Measurements from ENCODE around the gene MYO9A.

The MYO9A gene

DNA sequence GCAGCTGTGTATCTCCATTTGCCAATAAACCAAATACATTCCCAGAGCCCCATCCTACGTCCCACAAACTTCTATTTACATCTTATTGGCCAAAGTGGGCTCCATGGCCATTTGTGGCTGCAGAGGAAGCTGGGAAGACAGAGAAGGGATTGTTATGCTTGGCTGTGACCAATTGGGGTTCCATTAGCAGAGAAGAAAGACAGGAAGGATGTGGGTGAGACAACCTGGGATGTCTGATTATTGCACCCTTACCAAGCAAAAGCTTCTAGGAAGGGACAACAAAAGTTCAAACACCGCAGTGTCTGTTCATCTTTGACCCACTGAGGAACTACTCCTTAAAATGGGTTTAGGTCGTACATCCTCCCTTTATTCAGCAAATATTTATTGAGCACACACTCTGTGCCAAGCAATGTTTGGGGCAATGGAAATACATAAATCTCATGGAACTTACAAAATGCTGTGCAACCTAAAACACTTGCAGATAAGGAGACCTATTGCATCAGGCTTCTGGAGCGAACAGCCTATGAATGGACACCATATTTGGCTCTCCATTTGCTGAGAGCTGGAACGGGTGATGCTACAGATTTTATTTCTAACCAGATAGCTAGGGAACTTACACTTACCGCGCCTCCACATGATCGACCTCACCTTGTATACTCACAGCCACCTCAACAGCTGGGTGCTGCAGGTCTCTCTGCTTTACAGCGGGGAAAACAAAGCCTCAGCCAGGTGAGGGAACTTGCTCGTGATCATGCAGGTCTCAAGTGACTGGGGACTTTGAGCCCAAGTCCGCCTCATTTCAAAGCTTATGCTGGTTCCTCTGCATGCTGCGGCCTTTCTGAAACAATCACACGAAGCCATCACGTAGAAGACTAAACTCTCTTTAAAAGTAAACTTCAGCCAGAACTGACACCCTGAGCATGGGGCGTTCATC lies 329.0 kb downstream of the MYO9A start:
- no peak overlapping the region for H3K9ac ChIP-seq (ENCODE audit: low read depth, low read length)
- no peak for TF ChIP-seq EZH2 (IDR thresholded peaks at IDR 0.05; ENCODE audit: borderline replicate concordance, low read depth, low read length, severe bottlenecking)
- TF ChIP-seq, protein P1, sequence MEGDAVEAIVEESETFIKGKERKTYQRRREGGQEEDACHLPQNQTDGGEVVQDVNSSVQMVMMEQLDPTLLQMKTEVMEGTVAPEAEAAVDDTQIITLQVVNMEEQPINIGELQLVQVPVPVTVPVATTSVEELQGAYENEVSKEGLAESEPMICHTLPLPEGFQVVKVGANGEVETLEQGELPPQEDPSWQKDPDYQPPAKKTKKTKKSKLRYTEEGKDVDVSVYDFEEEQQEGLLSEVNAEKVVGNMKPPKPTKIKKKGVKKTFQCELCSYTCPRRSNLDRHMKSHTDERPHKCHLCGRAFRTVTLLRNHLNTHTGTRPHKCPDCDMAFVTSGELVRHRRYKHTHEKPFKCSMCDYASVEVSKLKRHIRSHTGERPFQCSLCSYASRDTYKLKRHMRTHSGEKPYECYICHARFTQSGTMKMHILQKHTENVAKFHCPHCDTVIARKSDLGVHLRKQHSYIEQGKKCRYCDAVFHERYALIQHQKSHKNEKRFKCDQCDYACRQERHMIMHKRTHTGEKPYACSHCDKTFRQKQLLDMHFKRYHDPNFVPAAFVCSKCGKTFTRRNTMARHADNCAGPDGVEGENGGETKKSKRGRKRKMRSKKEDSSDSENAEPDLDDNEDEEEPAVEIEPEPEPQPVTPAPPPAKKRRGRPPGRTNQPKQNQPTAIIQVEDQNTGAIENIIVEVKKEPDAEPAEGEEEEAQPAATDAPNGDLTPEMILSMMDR (IDR thresholded peaks at IDR 0.05; ENCODE audit: borderline replicate concordance, extremely low read depth, low read length, poor library complexity, severe bottlenecking): no peak
- no peak overlapping the region for H3K4me3 ChIP-seq (ENCODE audit: low read depth in 1 of 2, low read length in 2 of 2)
- no peak overlapping the region for H2AFZ ChIP-seq (ENCODE audit: low read depth, low read length)
- H3K36me3 ChIP-seq (ENCODE audit: insufficient read depth, low read length): no peaks in the 10 kb centered on the region
- H3K4me1 ChIP-seq (ENCODE audit: insufficient read depth, low read length): no peaks in the 10 kb centered on the region
- no peak overlapping the region for H3K4me2 ChIP-seq (ENCODE audit: insufficient read depth, low read length)
- H3K27me3 ChIP-seq (ENCODE audit: insufficient read depth, low read length, poor library complexity): no peaks in the 10 kb centered on the region
- H4K20me1 ChIP-seq (ENCODE audit: insufficient read depth, low read length): no peaks in the 10 kb centered on the region
- H3K27ac ChIP-seq (ENCODE audit: low read length): no peak overlapping the region
- no peaks in the 10 kb centered on the region for H3K9me3 ChIP-seq (ENCODE audit: insufficient read depth, low read length, severe bottlenecking)
- no peaks in the 10 kb centered on the region for H3K79me2 ChIP-seq (ENCODE audit: insufficient read depth, low read length)
- DNase-seq (no peak), ATAC-seq (ENCODE audit: insufficient read depth, low read depth) (no peak)

DNA sequence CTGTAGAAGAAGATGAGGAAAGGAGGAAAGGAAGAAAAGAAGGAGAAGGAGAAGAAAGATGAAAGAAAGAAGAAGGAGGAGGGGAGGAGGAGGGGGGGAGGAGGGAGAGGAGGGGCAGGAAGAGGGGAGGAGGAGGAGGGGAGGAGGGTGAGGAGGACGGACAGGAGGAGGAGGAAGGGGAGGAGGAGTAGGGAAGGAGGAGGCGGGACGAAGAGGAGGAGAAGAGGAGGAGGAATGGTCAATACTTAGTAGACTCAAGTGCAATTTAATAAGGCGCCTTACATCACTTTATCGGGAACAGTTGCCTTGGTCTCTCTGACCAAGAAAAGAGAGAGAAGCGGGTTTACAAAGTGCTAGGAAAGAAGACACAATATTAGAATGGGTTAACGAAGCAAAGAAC lies 331.3 kb downstream of the MYO9A start:
- Histone ChIP-seq H3K9me3 (ENCODE audit: insufficient read depth, low read length, severe bottlenecking) (no peaks in the 10 kb centered on the region), H4K20me1 (ENCODE audit: insufficient read depth, low read length) (no peaks in the 10 kb centered on the region), H3K79me2 (ENCODE audit: insufficient read depth, low read length) (no peaks in the 10 kb centered on the region), H2AFZ (ENCODE audit: low read depth, low read length) (no peak overlapping the region), H3K4me1 (ENCODE audit: insufficient read depth, low read length) (no peaks in the 10 kb centered on the region), H3K4me3 (ENCODE audit: low read depth in 1 of 2, low read length in 2 of 2) (no peak overlapping the region), H3K27ac (ENCODE audit: low read length) (no peak overlapping the region), H3K27me3 (ENCODE audit: insufficient read depth, low read length, poor library complexity) (no peaks in the 10 kb centered on the region), H3K36me3 (ENCODE audit: insufficient read depth, low read length) (no peaks in the 10 kb centered on the region), H3K9ac (ENCODE audit: low read depth, low read length) (no peak overlapping the region), H3K4me2 (ENCODE audit: insufficient read depth, low read length) (no peak overlapping the region)
- DNase-seq: no peak
- TF ChIP-seq, protein P1 (IDR thresholded peaks at IDR 0.05; ENCODE audit: borderline replicate concordance, extremely low read depth, low read length, poor library complexity, severe bottlenecking): no peak
- TF ChIP-seq EZH2 (IDR thresholded peaks at IDR 0.05; ENCODE audit: borderline replicate concordance, low read depth, low read length, severe bottlenecking): no peak
- ATAC-seq (ENCODE audit: insufficient read depth, low read depth): no peak

- TF ChIP-seq EZH2 (IDR thresholded peaks at IDR 0.05; ENCODE audit: borderline replicate concordance, low read depth, low read length, severe bottlenecking): no peak
- TF ChIP-seq, protein P1 (IDR thresholded peaks at IDR 0.05; ENCODE audit: borderline replicate concordance, extremely low read depth, low read length, poor library complexity, severe bottlenecking): no peak
- Histone ChIP-seq H4K20me1 (ENCODE audit: insufficient read depth, low read length) (no peaks in the 10 kb centered on the region), H3K4me3 (ENCODE audit: low read depth in 1 of 2, low read length in 2 of 2) (no peak overlapping the region), H3K27ac (ENCODE audit: low read length) (no peak overlapping the region), H2AFZ (ENCODE audit: low read depth, low read length) (no peak overlapping the region), H3K9me3 (ENCODE audit: insufficient read depth, low read length, severe bottlenecking) (no peaks in the 10 kb centered on the region), H3K4me2 (ENCODE audit: insufficient read depth, low read length) (no peak overlapping the region), H3K27me3 (ENCODE audit: insufficient read depth, low read length, poor library complexity) (peaks cover 2% of the 10 kb centered on the region), H3K4me1 (ENCODE audit: insufficient read depth, low read length) (no peaks in the 10 kb centered on the region), H3K36me3 (ENCODE audit: insufficient read depth, low read length) (no peaks in the 10 kb centered on the region), H3K9ac (ENCODE audit: low read depth, low read length) (no peak overlapping the region), H3K79me2 (ENCODE audit: insufficient read depth, low read length) (no peaks in the 10 kb centered on the region)
- ATAC-seq (ENCODE audit: insufficient read depth, low read depth): no peak
- DNase-seq: no peak
Measured at GRCh38 chr15:71785996-71786395, 332.0 kb downstream of the MYO9A start.
